ENCODE measurements around the gene ZNF594. TPM values are rescaled to one million over a fixed set of nuclear protein-coding genes. Genes with fewer than 3 reads are reported as not detected.
"Not testable (repeated sequence)": the region's sequence is repeated elsewhere in the genome, so short reads cannot be mapped to it uniquely, and the experiment has no call there.

The ZNF594 gene
- total RNA-seq, 2 experiments from 2014 or later = 7.7 to 8.7 TPM

- TF ChIP-seq CTCF (IDR thresholded peaks at IDR 0.05) = no peak
- no peaks in the 10 kb centered on the region for H3K9me3 Mint-ChIP-seq
- no peak overlapping the region for H3K27ac Mint-ChIP-seq
- peaks cover 23% of the 10 kb centered on the region for H3K4me1 Mint-ChIP-seq (ENCODE audit: low read depth)
- H3K27me3 Mint-ChIP-seq = no peaks in the 10 kb centered on the region
- POLR2A ChIA-PET = no interaction called here
- intact Hi-C loops (cut with micrococcal nuclease) = no loop called here
- ATAC-seq (no peak), DNase-seq (no peak)
- H3K36me3 Mint-ChIP-seq (ENCODE audit: low read depth) = peaks cover 1% of the 10 kb centered on the region
- no peak overlapping the region for H3K4me3 Mint-ChIP-seq
- CTCF ChIA-PET = interaction anchor here (2.1 kb wide), 1 partner anchor 18 kb away, joined by 5 read pairs; no protein-coding TSS in a partner anchor
Observed at GRCh38 chr17:5220074-5220473, 28.4 kb upstream of the ZNF594 start.

DNA sequence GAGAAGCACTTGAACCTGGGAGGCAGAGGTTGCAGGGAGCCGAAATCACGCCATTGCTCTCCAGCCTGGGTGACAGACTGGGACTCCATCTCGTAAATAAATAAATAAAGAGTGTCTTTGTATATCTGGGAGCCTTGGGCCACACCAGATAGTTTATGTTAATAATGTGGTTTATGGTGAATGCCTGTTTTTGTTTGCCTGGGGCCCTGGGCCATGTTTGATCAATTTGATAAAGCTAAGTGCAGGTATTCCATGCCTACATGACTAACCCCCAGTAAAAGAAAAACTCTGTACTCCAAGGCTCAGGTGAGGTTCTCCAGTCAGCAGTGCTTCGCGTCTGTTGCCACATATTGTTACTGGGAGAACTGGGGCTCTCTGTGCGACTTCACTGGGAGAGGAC, 27.9 kb upstream of the ZNF594 start:
- intact Hi-C loops (cut with micrococcal nuclease) = no loop called here
- Mint-ChIP-seq H3K4me3 (no peak overlapping the region), H3K27me3 (no peaks in the 10 kb centered on the region), H3K9me3 (no peaks in the 10 kb centered on the region), H3K4me1 (ENCODE audit: low read depth) (peaks cover 20% of the 10 kb centered on the region), H3K36me3 (ENCODE audit: low read depth) (peaks cover 1% of the 10 kb centered on the region), H3K27ac (no peak overlapping the region)
- DNase-seq = no peak
- TF ChIP-seq CTCF (IDR thresholded peaks at IDR 0.05) = no peak
- ATAC-seq = no peak
- ChIA-PET POLR2A (no interaction called here), CTCF (interaction anchor here (2.1 kb wide), 1 partner anchor 18 kb away, joined by 5 read pairs; no protein-coding TSS in a partner anchor)

DNA sequence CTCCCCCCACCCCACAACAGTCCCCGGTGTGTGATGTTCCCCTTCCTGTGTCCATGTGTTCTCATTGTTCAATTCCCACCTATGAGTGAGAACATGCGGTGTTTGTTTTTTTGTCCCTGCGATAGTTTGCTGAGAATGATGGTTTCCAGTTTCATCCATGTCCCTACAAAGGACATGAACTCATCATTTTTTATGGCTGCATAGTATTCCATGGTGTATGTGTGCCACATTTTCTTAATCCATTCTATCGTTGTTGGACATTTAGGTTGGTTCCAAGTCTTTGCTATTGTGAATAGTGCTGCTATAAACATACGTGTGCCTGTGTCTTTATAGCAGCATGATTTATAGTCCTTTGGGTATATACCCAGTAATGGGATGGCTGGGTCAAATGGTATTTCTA, 25.9 kb upstream of the ZNF594 start:
- H3K27ac Mint-ChIP-seq; DNase-seq; H3K27me3 Mint-ChIP-seq; H3K36me3 Mint-ChIP-seq (ENCODE audit: low read depth); POLR2A ChIA-PET; intact Hi-C loops (cut with micrococcal nuclease); H3K9me3 Mint-ChIP-seq; H3K4me3 Mint-ChIP-seq; ATAC-seq: not testable (repeated sequence)
- CTCF ChIA-PET = interaction anchor here (1.1 kb wide), 1 partner anchor 16 kb away, joined by 4 read pairs; no protein-coding TSS in a partner anchor
- peaks cover 17% of the 10 kb centered on the region for H3K4me1 Mint-ChIP-seq (ENCODE audit: low read depth)

DNA sequence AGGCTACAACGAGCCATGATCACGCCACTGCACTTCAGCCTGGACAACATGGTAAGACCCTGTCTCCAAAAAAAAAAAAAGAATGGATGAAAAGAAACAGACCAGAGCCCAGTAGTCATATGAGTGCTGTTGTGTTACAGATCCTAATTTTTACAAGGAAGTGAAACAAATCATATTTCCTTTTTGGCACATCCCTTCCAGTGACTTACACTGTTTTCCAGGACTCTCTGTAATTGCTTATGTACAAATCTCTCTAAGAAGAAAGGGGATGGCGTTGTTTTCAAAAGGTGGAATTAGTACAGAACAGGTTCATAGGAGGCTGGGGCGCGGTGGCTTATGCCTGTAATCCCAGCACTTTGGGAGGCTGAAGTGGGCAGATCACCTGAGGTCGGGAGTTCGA, 19.8 kb upstream of the ZNF594 start:
- no peaks in the 10 kb centered on the region for H3K27me3 Mint-ChIP-seq
- DNase-seq (no peak), ATAC-seq (no peak)
- no peaks in the 10 kb centered on the region for H3K9me3 Mint-ChIP-seq
- ChIA-PET POLR2A (interaction anchor here (1.2 kb wide), 1 partner anchor 36 kb away, joined by 3 read pairs; no protein-coding TSS in a partner anchor), CTCF (interaction anchor here (1.5 kb wide), 2 partner anchors 16 to 228 kb away, joined by 3 read pairs; partner anchors contain the start of gene C1QBP)
- H3K4me1 Mint-ChIP-seq (ENCODE audit: low read depth) = peaks cover 15% of the 10 kb centered on the region
- intact Hi-C loops (cut with micrococcal nuclease) = no loop called here
- H3K4me3 Mint-ChIP-seq = no peak overlapping the region
- peaks cover 3% of the 10 kb centered on the region for H3K36me3 Mint-ChIP-seq (ENCODE audit: low read depth)
- no peak for TF ChIP-seq CTCF (IDR thresholded peaks at IDR 0.05)
- peak overlapping the region; percentile 59 for H3K27ac Mint-ChIP-seq

- no peak overlapping the region for H3K4me3 Mint-ChIP-seq
- no peaks in the 10 kb centered on the region for H3K9me3 Mint-ChIP-seq
- peak overlapping the region; percentile 23 for H3K27ac Mint-ChIP-seq
- peaks cover 15% of the 10 kb centered on the region for H3K4me1 Mint-ChIP-seq (ENCODE audit: low read depth)
- ChIA-PET CTCF (interaction anchor here (0.7 to 1.5 kb wide), 3 partner anchors 27 to 228 kb away, joined by 3 read pairs; partner anchors contain the start of gene C1QBP), POLR2A (interaction anchor here (0.6 to 1.2 kb wide), 2 partner anchors 37 to 170 kb away, joined by 3 read pairs; no protein-coding TSS in a partner anchor)
- H3K27me3 Mint-ChIP-seq = no peaks in the 10 kb centered on the region
- no peak for DNase-seq
- TF ChIP-seq CTCF (IDR thresholded peaks at IDR 0.05) = no peak
- intact Hi-C loops (cut with micrococcal nuclease) = no loop called here
- peak; percentile 66 for ATAC-seq
- peaks cover 3% of the 10 kb centered on the region for H3K36me3 Mint-ChIP-seq (ENCODE audit: low read depth)
Observed at GRCh38 chr17:5210614-5211252, 19.1 kb upstream of the ZNF594 start.
